ENCODE measurements around the gene RAD50.

DNA sequence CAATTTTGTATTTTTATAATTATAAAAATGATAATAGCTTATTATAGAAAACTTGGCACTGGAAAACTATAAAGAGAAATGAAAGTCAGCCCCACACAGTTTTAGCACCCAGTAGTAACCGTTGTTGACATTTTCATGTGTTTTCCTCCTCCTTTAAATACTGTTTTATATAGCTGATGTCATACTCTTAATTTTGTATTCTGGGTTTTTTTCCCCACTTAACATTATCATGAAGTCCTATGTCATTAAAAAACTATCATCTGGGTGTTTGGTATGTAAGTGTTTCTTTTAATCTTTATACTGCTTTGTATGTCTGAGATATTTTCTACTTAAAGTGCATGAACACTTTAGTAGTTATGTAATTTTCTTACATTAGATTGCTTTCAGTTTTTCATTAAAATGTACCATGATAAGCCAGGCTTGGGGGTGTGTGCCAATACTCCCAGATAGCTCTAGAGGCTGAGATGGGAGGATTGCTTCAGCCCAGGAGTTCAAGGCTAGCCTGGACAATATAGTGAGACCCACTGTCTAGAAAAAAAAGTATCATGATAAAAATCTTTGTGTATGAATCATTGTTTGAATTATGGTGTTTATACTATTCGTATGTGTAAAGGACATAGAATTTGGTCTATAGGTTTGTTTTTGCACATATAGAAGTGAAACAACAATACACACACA is 2.7 kb downstream of the RAD50 start:
- TF ChIP-seq, protein P1, sequence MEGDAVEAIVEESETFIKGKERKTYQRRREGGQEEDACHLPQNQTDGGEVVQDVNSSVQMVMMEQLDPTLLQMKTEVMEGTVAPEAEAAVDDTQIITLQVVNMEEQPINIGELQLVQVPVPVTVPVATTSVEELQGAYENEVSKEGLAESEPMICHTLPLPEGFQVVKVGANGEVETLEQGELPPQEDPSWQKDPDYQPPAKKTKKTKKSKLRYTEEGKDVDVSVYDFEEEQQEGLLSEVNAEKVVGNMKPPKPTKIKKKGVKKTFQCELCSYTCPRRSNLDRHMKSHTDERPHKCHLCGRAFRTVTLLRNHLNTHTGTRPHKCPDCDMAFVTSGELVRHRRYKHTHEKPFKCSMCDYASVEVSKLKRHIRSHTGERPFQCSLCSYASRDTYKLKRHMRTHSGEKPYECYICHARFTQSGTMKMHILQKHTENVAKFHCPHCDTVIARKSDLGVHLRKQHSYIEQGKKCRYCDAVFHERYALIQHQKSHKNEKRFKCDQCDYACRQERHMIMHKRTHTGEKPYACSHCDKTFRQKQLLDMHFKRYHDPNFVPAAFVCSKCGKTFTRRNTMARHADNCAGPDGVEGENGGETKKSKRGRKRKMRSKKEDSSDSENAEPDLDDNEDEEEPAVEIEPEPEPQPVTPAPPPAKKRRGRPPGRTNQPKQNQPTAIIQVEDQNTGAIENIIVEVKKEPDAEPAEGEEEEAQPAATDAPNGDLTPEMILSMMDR (optimal IDR thresholded peaks at IDR 0.05 in 1 of 3, IDR thresholded peaks at IDR 0.05 in 1 of 3, conservative IDR thresholded peaks at IDR 0.05 in 1 of 3; ENCODE audit: extremely low read depth in 1 of 3, insufficient read depth in 2 of 3, low read length in 3 of 3): no peak
- TF ChIP-seq EZH2 (IDR thresholded peaks at IDR 0.05; ENCODE audit: low read length): no peak

All from keratinocyte (primary cell).